Neural progenitor cell (in vitro differentiated cells): ENCODE data around the gene CACNA1D. TPM values are rescaled to one million over a fixed set of nuclear protein-coding genes. Genes with fewer than 3 reads are reported as not detected.

Experiments
- DNase-seq: peaks from one replicate; pipeline ENCODE4 v3.0.0-alpha.2; 2016; ENCODE audit warnings: low spot score
- H2AFZ ChIP-seq: fragments of 200-600 bp; sonication (generic); replicated peaks from 2 replicates; pipeline ENCODE4 v1.6.1; 2016; ENCODE audit warnings: antibody characterized with exemption
- H3F3A ChIP-seq: fragments of 200-600 bp; sonication (generic); 2 replicates; pipeline ENCODE4 v1.6.1; 2016; ENCODE audit warnings: antibody characterized with exemption, low read depth
- H3K27ac ChIP-seq: fragments of 200-600 bp; sonication (generic); 2 replicates; pipeline ENCODE4 v1.5.1; 2016; ENCODE audit warnings: mild to moderate bottlenecking
- H3K27me3 ChIP-seq: fragments of 200-600 bp; sonication (generic); 2 replicates; pipeline ENCODE4 v1.6.1; 2016; ENCODE audit warnings: mild to moderate bottlenecking, moderate library complexity
- H3K36me3 ChIP-seq: fragments of 200-600 bp; sonication (generic); 2 replicates; pipeline ENCODE4 v1.5.1; 2016
- H3K4me1 ChIP-seq: fragments of 200-600 bp; sonication (generic); 2 replicates; pipeline ENCODE4 v1.6.1; 2016; ENCODE audit warnings: mixed run types
- H3K4me2 ChIP-seq: fragments of 200-600 bp; sonication (generic); 2 replicates; pipeline ENCODE4 v1.6.1; 2016
- H3K4me3 ChIP-seq: fragments of 200-600 bp; sonication (generic); 2 replicates; pipeline ENCODE4 v1.5.1; 2016
- H3K79me2 ChIP-seq: fragments of 200-600 bp; sonication (generic); 2 replicates; pipeline ENCODE4 v1.6.1; 2016; ENCODE audit warnings: low read depth
- H3K9ac ChIP-seq: fragments of 200-600 bp; sonication (generic); 2 replicates; pipeline ENCODE4 v1.6.1; 2016
- H3K9me3 ChIP-seq: fragments of 200-600 bp; sonication (generic); 2 replicates; pipeline ENCODE4 v1.5.1; 2016; ENCODE audit warnings: low read depth
- H4K20me1 ChIP-seq: fragments of 200-600 bp; sonication (generic); 2 replicates; pipeline ENCODE4 v1.6.1; 2016; ENCODE audit warnings: low read depth
- H3K27ac Mint-ChIP-seq: 3 replicates; pipeline ENCODE4 v1.8.0; 2021; ENCODE audit warnings: mixed read lengths
- H3K27me3 Mint-ChIP-seq: 2 replicates; pipeline ENCODE4 v1.8.0; 2022; ENCODE audit warnings: low read depth, mild to moderate bottlenecking, inconsistent platforms, moderate library complexity, mixed read lengths; ENCODE audit not compliant: insufficient read depth
- H3K36me3 Mint-ChIP-seq: 3 replicates; pipeline ENCODE4 v1.8.0; 2021; ENCODE audit warnings: mixed read lengths
- H3K4me1 Mint-ChIP-seq: 3 replicates; pipeline ENCODE4 v1.8.0; 2021; ENCODE audit warnings: mixed read lengths
- H3K4me3 Mint-ChIP-seq: 3 replicates; pipeline ENCODE4 v1.8.0; 2021; ENCODE audit warnings: mild to moderate bottlenecking, moderate library complexity, mixed read lengths
- H3K9me3 Mint-ChIP-seq: 3 replicates; pipeline ENCODE4 v1.8.0; 2020; ENCODE audit warnings: mixed read lengths
- CTCF ChIP-seq: fragments of 200-600 bp; sonication (generic); IDR thresholded peaks from 2 replicates; pipeline ENCODE4 v1.5.1; 2017; ENCODE audit warnings: antibody characterized with exemption, mild to moderate bottlenecking
- EZH2 ChIP-seq: fragments of 200-600 bp; sonication (generic); IDR thresholded peaks from 2 replicates; pipeline ENCODE4 v1.6.1; 2017; ENCODE audit warnings: antibody characterized with exemption, mild to moderate bottlenecking, moderate library complexity
- EZH2phosphoT487 ChIP-seq: fragments of 200-600 bp; sonication (generic); IDR thresholded peaks from 2 replicates; pipeline ENCODE4 v1.6.1; 2017; ENCODE audit warnings: antibody characterized with exemption
- total RNA-seq: library from RNA; depleted of rRNA; stranded (reverse); fragments of >200 nt; gene quantifications from 2 replicates; pipeline ENCODE4 v1.2.3, GENCODE V29; 2015; ENCODE audit warnings: low replicate concordance

The CACNA1D gene
- total RNA-seq, 1 donor from 2014 or later: 4.7 TPM

DNA sequence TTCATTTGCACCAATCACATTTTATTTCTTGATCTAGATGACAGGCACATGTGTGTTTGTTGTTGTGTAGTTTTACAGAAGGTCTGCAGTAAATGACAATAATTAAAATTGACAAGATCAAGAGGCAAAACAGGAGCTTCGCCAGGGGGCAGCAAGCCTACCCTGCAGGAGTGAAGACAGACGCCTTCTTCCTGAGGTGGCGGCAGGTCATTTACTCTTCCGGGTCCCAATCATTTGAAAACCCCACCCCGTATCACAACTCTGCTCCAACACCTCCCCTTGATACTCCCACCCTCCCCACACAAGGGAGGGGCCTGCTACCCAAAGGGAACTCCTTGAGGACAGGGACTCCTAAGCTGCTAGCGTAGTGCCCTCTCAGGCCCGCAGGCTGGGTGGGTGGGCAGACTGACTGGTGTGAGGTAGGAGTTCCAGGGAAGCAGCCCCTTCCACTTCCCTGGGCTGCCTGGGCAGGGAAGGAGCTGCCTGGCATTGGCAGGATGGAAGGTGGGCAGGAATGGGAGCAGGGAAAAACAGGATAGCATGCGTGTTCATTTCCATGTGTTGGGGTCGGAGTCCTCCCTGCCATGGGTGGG, 338.7 kb downstream of the CACNA1D start:
- no peak overlapping the region for H3K4me3 Mint-ChIP-seq
- no peak overlapping the region for H2AFZ ChIP-seq
- no peaks in the 10 kb centered on the region for H3K36me3 ChIP-seq
- H3K36me3 Mint-ChIP-seq: peaks cover 3% of the 10 kb centered on the region
- H3F3A ChIP-seq: no peaks in the 10 kb centered on the region
- H3K4me1 Mint-ChIP-seq: no peaks in the 10 kb centered on the region
- no peak overlapping the region for H3K27ac Mint-ChIP-seq
- peaks cover 6% of the 10 kb centered on the region for H3K27me3 Mint-ChIP-seq
- H3K9me3 ChIP-seq: no peaks in the 10 kb centered on the region
- no peaks in the 10 kb centered on the region for H3K79me2 ChIP-seq
- no peak for DNase-seq
- H3K4me1 ChIP-seq: no peaks in the 10 kb centered on the region
- TF ChIP-seq EZH2 (no peak), CTCF (no peak)
- no peak overlapping the region for H3K9ac ChIP-seq
- H3K4me3 ChIP-seq: no peak overlapping the region
- H3K27ac ChIP-seq: no peak overlapping the region
- no peaks in the 10 kb centered on the region for H3K9me3 Mint-ChIP-seq
- peaks cover 4% of the 10 kb centered on the region for H4K20me1 ChIP-seq
- no peak overlapping the region for H3K4me2 ChIP-seq
- H3K27me3 ChIP-seq: no peaks in the 10 kb centered on the region

DNA sequence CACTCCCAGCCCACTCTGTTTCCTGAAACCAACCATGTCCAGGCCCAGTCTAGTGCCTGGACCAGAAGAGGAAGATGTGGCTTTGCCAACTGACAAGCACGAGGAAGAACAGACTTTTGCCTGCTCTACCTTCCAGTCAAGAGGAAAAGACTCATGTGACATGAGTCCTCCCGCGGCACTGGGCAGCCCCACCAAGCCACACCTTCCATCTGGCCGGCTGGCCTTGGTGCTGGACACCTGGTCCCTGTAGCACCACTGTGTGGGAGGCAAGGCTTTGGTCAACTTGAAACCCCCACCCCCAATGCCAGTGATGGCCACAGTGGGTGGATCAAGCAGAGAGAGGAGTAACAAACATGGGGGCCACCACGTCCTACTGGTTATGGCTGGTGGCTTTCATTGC, 339.3 kb downstream of the CACNA1D start:
- TF ChIP-seq CTCF: no peak
- TF ChIP-seq EZH2: no peak
- H3K9me3 Mint-ChIP-seq: no peaks in the 10 kb centered on the region
- no peak for DNase-seq
- Histone ChIP-seq H3K27ac (no peak overlapping the region), H3K4me1 (no peaks in the 10 kb centered on the region), H3K4me3 (no peak overlapping the region), H3K27me3 (no peaks in the 10 kb centered on the region), H2AFZ (no peak overlapping the region), H3K9ac (no peak overlapping the region), H4K20me1 (peaks cover 2% of the 10 kb centered on the region), H3K4me2 (no peak overlapping the region), H3F3A (no peaks in the 10 kb centered on the region), H3K79me2 (no peaks in the 10 kb centered on the region), H3K9me3 (no peaks in the 10 kb centered on the region), H3K36me3 (no peaks in the 10 kb centered on the region)
- H3K27me3 Mint-ChIP-seq: peaks cover 6% of the 10 kb centered on the region
- H3K4me1 Mint-ChIP-seq: no peaks in the 10 kb centered on the region
- no peak overlapping the region for H3K27ac Mint-ChIP-seq
- H3K4me3 Mint-ChIP-seq: no peak overlapping the region
- peaks cover 3% of the 10 kb centered on the region for H3K36me3 Mint-ChIP-seq

DNA sequence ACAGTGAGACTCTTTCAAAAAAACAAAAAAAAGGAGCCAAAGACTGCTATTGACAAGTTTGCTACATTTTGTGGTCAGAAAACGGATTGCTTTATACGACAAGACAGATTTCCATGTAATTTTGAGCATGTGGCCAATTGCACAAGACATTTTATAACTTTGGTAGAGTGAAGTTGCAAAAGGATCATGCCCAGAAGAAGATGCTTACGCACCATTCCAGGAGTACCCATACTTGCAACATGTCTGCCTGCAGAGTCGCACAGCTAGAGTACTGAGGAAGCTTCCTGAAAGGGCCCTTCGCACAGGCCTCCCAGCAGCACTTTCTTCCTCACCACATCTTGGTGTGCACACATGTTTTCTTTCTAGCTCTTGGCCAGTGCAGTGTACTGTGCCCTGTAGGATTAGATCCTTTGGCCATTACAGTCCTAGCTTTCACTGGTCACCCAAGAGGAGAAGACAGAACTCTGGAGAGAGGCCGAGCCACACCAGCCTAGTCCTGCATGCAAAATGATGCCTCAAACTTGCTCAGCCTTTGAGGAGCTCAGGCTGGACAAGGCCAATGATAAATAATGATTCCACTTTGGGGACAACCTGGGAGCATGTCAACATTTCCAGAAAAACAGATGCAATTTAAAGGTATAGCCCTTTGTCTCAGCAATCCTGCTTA, 340.2 kb downstream of the CACNA1D start:
- Mint-ChIP-seq H3K27ac (no peak overlapping the region), H3K4me1 (no peaks in the 10 kb centered on the region), H3K27me3 (peaks cover 4% of the 10 kb centered on the region), H3K4me3 (no peak overlapping the region), H3K9me3 (no peaks in the 10 kb centered on the region), H3K36me3 (peaks cover 3% of the 10 kb centered on the region)
- no peaks in the 10 kb centered on the region for H3K27me3 ChIP-seq
- H2AFZ ChIP-seq: no peak overlapping the region
- no peaks in the 10 kb centered on the region for H3K9me3 ChIP-seq
- DNase-seq: no peak
- H3F3A ChIP-seq: no peaks in the 10 kb centered on the region
- H3K4me2 ChIP-seq: no peak overlapping the region
- TF ChIP-seq EZH2phosphoT487: no peak
- peak; percentile 6 for TF ChIP-seq CTCF
- TF ChIP-seq EZH2: no peak
- no peaks in the 10 kb centered on the region for H3K79me2 ChIP-seq
- H3K9ac ChIP-seq: no peak overlapping the region
- no peaks in the 10 kb centered on the region for H4K20me1 ChIP-seq
- H3K27ac ChIP-seq: no peak overlapping the region
- H3K36me3 ChIP-seq: no peaks in the 10 kb centered on the region
- H3K4me3 ChIP-seq: no peak overlapping the region
- H3K4me1 ChIP-seq: no peaks in the 10 kb centered on the region
